K562 (cell line): ENCODE measurements around the gene ATF6B. TPM values are rescaled to one million over a fixed set of nuclear protein-coding genes. Genes with fewer than 3 reads are reported as not detected.
A peak's percentile ranks its signal among the peaks of the same experiment; 100 is the strongest.

ENCODE experiments used
- CAMTA2 ChIP-seq: fragments of 250-450 bp; sonication (Bioruptor Pico); conservative IDR thresholded peaks from 2 replicates; pipeline ENCODE4 v1.5.1; 2022
- CHAMP1 ChIP-seq: fragments of 450-650 bp; IDR thresholded peaks from 2 replicates; pipeline ENCODE4 v1.6.1; 2016; ENCODE audit warnings: mild to moderate bottlenecking
- ETV1 ChIP-seq: fragments of 450-650 bp; conservative IDR thresholded peaks from 2 replicates; pipeline ENCODE4 v1.6.1; 2016; ENCODE audit warnings: missing genetic modification characterization, control low read depth, low read depth, missing compliant biosample characterization
- GABPB1 ChIP-seq: sonication (generic); formaldehyde crosslinking; IDR thresholded peaks from 2 replicates; pipeline ENCODE4 v1.8.0; 2022; ENCODE audit warnings: mild to moderate bottlenecking, missing genetic modification reagents
- ID3 ChIP-seq, 2 experiments: fragments of 250-450 bp in 1 of 2; fragments of 450-650 bp in 1 of 2; sonication (Bioruptor Pico) in 1 of 2; IDR thresholded peaks; 2 replicates each; pipeline versions ENCODE4 v1.6.1 to v1.8.0; 2016 to 2021; ENCODE audit warnings: mild to moderate bottlenecking in 2 of 2, moderate library complexity in 2 of 2, missing compliant biosample characterization in 1 of 2, missing genetic modification characterization in 1 of 2
- JUND ChIP-seq, 2 experiments: IDR thresholded peaks; 2 replicates in 1 of 2; 3 replicates in 1 of 2; pipeline ENCODE4 v1.6.1; 2011; ENCODE audit warnings: borderline replicate concordance in 2 of 2, low read depth in 2 of 2, low read length in 2 of 2, improper control_type of control experiment in 1 of 2, missing biosample characterization in 1 of 2, missing genetic modification characterization in 1 of 2, missing genetic modification reagents in 1 of 2
- MNT ChIP-seq, 2 experiments: fragments of 450-650 bp; conservative IDR thresholded peaks; 2 replicates each; pipeline ENCODE4 v1.6.1; 2017; ENCODE audit warnings: mild to moderate bottlenecking in 2 of 2, moderate library complexity in 2 of 2
- NCOA6 ChIP-seq: fragments of 450-650 bp; IDR thresholded peaks from 2 replicates; pipeline ENCODE4 v1.6.1; 2017; ENCODE audit warnings: mild to moderate bottlenecking
- NR1H2 ChIP-seq: sonication (generic); formaldehyde crosslinking; IDR thresholded peaks from 2 replicates; pipeline ENCODE4 v1.4.0; 2020; ENCODE audit warnings: mild to moderate bottlenecking, missing genetic modification reagents
- NR2F6 ChIP-seq: fragments of 450-650 bp; formaldehyde crosslinking; IDR thresholded peaks from 2 replicates; pipeline ENCODE4 v1.4.0; 2020; ENCODE audit warnings: mild to moderate bottlenecking
- RBM14 ChIP-seq: fragments of 200-400 bp; formaldehyde crosslinking; IDR thresholded peaks from 2 replicates; pipeline ENCODE4 v1.6.1; 2018; ENCODE audit warnings: low read depth, mild to moderate bottlenecking, low read length, moderate library complexity, borderline replicate concordance; ENCODE audit not compliant: insufficient read depth
- SP2 ChIP-seq: IDR thresholded peaks from 2 replicates; pipeline ENCODE4 v1.6.1; 2011; ENCODE audit warnings: mild to moderate bottlenecking, low read depth, low read length, moderate library complexity; ENCODE audit not compliant: poor library complexity, severe bottlenecking; ENCODE audit errors: extremely low read depth
- TSC22D4 ChIP-seq: fragments of 450-650 bp; IDR thresholded peaks from 2 replicates; pipeline ENCODE4 v1.6.1; 2016; ENCODE audit warnings: missing genetic modification characterization, missing biosample characterization, control low read depth
- polyA plus RNA-seq, 8 experiments: library from polyadenylated mRNA; depleted of rRNA in 4 of 8; stranded (reverse) in 5 of 8; unstranded in 3 of 8; fragments of >200 nt; fragmentation: Nextera tagmentation in 2 of 8; fragmentation: Illumina TruSeq in 1 of 8; extraction: Ambion mirVana in 2 of 8; extraction: Trizol in 1 of 8; gene quantifications; 2 replicates each; pipeline versions ENCODE4 v1.2.1 to v1.2.3, GENCODE V29; 2011 to 2014; ENCODE audit warnings: inconsistent platforms in 1 of 8, missing spikeins in 1 of 8
- total RNA-seq, 7 experiments: library from RNA; depleted of rRNA in 6 of 7; stranded (reverse); fragments of >200 nt in 6 of 7; fragmentation: Illumina TruSeq in 2 of 7; extraction: Trizol in 2 of 7; gene quantifications; 2 replicates each; pipeline versions ENCODE4 v1.2.1 to v1.2.3, GENCODE V29; 2011 to 2021; ENCODE audit warnings: low replicate concordance in 1 of 7

The ATF6B gene
- total and polyA plus RNA-seq, 9 of the 15 experiments (the other 6 are each of a cell fraction or from before 2014, with no cell fraction given) = 20.7 to 131 (median 31.7) TPM

GRCh38 chr6:32153564-32154513 lies 25.8 kb upstream of the ATF6B start, which contains the start of gene PPT2 (continued):
- TF ChIP-seq ID3 (CRISPR knock-in tag; IDR thresholded peaks at IDR 0.05) = no peak
- TF ChIP-seq ID3 (tag; IDR thresholded peaks at IDR 0.05) = peak; percentile 38
- TF ChIP-seq SP2 = no peak
- TF ChIP-seq NR2F6 = 0 out of 2 replicates have a peak, but pooled peaks have one; percentile 21
- peak; percentile 50; the same call in 1 of the 2 replicates for TF ChIP-seq CHAMP1
- peak; percentile 94 for TF ChIP-seq GABPB1 (CRISPR knock-in tag)
- no peak for TF ChIP-seq NCOA6
- peak in 1 of 2 experiments; percentile 97; a peak in 2 of 4 replicates for TF ChIP-seq MNT (conservative IDR thresholded peaks at IDR 0.05)
- peak; percentile 94 for TF ChIP-seq JUND (IDR thresholded peaks at IDR 0.05; ENCODE audit: borderline replicate concordance, low read depth, low read length)
- peak; percentile 55; the same call in 1 of the 3 replicates for TF ChIP-seq JUND (tag; IDR thresholded peaks at IDR 0.05; ENCODE audit: borderline replicate concordance, low read depth, low read length)
- no peak for TF ChIP-seq TSC22D4 (tag)
- TF ChIP-seq CAMTA2 (CRISPR knock-in tag) = no peak
- no peak for TF ChIP-seq RBM14
- TF ChIP-seq ETV1 (tag) = peak; percentile 92
- peak; percentile 91; the same call in 1 of the 2 replicates for TF ChIP-seq NR1H2
